ENCODE measurements around the gene PPP1R9A. TPM values are rescaled to one million over a fixed set of nuclear protein-coding genes. Genes with fewer than 3 reads are reported as not detected.

Gene PPP1R9A
- total RNA-seq, 1 donor = under 0.01 TPM

DNA sequence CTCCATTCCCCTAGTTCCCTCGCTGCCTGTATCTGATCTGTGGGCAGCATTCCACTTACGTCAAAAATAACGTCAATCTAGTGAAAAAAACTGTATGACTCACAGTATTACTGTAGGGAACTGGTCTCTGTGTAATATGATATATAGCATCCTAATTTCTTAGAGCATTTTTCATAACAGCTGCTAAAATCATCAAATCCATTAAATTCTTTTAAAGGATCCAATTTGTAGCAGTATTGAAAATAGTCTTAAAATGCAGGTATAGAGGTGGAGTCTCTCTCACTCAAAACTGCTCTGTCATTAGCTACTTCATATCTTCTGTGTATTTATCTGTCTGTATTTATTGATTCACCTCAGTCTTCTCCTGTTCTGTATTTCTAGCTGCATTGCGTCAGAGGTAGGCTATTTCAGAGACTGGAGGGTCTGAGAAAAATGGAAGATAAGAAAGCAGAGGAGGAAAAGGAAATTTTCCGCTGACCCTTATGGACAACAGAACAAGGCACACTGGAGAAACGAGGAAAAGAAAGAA lies 357.0 kb downstream of the PPP1R9A start:
- TF ChIP-seq, protein P1, sequence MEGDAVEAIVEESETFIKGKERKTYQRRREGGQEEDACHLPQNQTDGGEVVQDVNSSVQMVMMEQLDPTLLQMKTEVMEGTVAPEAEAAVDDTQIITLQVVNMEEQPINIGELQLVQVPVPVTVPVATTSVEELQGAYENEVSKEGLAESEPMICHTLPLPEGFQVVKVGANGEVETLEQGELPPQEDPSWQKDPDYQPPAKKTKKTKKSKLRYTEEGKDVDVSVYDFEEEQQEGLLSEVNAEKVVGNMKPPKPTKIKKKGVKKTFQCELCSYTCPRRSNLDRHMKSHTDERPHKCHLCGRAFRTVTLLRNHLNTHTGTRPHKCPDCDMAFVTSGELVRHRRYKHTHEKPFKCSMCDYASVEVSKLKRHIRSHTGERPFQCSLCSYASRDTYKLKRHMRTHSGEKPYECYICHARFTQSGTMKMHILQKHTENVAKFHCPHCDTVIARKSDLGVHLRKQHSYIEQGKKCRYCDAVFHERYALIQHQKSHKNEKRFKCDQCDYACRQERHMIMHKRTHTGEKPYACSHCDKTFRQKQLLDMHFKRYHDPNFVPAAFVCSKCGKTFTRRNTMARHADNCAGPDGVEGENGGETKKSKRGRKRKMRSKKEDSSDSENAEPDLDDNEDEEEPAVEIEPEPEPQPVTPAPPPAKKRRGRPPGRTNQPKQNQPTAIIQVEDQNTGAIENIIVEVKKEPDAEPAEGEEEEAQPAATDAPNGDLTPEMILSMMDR (IDR thresholded peaks at IDR 0.05; ENCODE audit: insufficient read depth, low read depth, low read length) = no peak
- DNase-seq (ENCODE audit: low read depth) = peak; percentile 13
- no peak overlapping the region for H3K4me3 ChIP-seq (ENCODE audit: low read depth, low read length)

GRCh38 chr7:95265634-95266033 lies 358.2 kb downstream of the PPP1R9A start:
- no peak for DNase-seq (ENCODE audit: low read depth)
- H3K4me3 ChIP-seq (ENCODE audit: low read depth, low read length) = no peak overlapping the region
- TF ChIP-seq, protein P1 (IDR thresholded peaks at IDR 0.05; ENCODE audit: insufficient read depth, low read depth, low read length) = no peak

DNA sequence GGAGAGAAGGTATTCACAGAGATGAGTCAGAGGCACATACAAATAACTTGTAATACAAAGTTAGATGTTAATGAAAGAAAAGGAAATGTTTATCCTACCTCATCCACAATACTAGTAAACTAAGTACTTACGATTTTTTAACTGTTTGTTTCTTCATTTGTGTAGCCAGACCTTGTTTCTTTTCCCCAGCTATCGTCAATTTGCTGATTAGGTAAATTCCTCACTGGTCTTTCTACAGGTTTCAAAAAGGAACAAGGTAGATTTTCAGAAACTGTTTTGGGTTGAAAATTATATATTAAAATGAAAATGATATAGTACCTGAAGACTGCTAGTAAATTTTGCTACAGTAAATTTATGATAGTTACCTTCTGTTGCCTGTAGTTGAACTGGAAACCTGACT lies 360.4 kb downstream of the PPP1R9A start:
- TF ChIP-seq, protein P1 (IDR thresholded peaks at IDR 0.05; ENCODE audit: insufficient read depth, low read depth, low read length) = no peak
- DNase-seq (ENCODE audit: low read depth) = no peak

GRCh38 chr7:95269640-95270039 lies 362.2 kb downstream of the PPP1R9A start:
- no peak overlapping the region for H3K4me3 ChIP-seq (ENCODE audit: low read depth, low read length)
- DNase-seq (ENCODE audit: low read depth) = no peak
- TF ChIP-seq, protein P1 (IDR thresholded peaks at IDR 0.05; ENCODE audit: insufficient read depth, low read depth, low read length) = no peak

More for the DNA sequence above, 360.4 kb downstream of the PPP1R9A start:
- no peak overlapping the region for H3K4me3 ChIP-seq (ENCODE audit: low read depth, low read length)

- no peak for DNase-seq (ENCODE audit: low read depth)
These were observed 368.7 kb downstream of the PPP1R9A start for GRCh38 chr7:95276114-95276513.

DNA sequence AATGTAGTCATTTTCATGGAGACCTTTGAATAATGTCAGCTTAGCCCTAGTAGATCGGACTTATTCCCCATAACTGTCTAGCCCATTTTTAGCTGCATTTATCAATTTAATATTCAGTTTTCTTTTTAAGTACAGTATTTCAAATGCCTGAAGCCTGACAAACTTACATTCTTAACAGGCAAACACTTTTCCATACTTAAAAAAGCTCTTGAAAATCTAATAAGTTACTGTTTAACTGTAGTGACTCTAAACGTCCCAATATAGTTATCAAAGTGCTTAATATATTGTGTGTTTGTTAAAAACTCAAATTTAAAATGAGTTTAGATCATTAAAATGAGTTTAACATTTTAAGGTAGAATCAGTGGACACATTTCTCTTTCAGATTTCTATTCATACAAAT lies 372.0 kb downstream of the PPP1R9A start:
- TF ChIP-seq, protein P1 (IDR thresholded peaks at IDR 0.05; ENCODE audit: insufficient read depth, low read depth, low read length) = no peak
- no peak overlapping the region for H3K4me3 ChIP-seq (ENCODE audit: low read depth, low read length)
- DNase-seq (ENCODE audit: low read depth) = no peak

More at GRCh38 chr7:95276114-95276513, 368.7 kb downstream of the PPP1R9A start:
- H3K4me3 ChIP-seq (ENCODE audit: low read depth, low read length) = no peak overlapping the region
- TF ChIP-seq, protein P1 (IDR thresholded peaks at IDR 0.05; ENCODE audit: insufficient read depth, low read depth, low read length) = no peak

DNA sequence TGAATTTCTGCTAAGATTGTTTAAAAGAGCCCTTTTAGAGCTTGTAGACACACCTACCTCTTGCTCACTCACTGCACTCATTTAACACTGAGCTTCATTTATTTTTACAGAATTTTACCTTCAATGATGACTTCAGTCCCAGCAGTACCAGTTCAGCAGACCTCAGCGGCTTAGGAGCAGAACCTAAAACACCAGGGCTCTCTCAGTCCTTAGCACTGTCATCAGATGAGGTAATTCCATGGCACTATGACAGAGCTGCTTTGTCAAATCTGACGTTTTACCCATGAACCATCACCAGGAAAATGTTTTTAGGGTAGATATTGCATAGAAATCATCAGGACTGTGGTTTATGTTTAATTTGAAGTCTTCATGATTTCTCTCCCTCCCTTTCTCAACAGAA lies 378.7 kb downstream of the PPP1R9A start:
- TF ChIP-seq, protein P1 (IDR thresholded peaks at IDR 0.05; ENCODE audit: insufficient read depth, low read depth, low read length) = no peak
- H3K4me3 ChIP-seq (ENCODE audit: low read depth, low read length) = no peak overlapping the region
- DNase-seq (ENCODE audit: low read depth) = no peak

Measured in fibroblast of villous mesenchyme (primary cell).